Hepatocyte (in vitro differentiated cells): ENCODE measurements around the gene C1orf74. TPM values are rescaled to one million over a fixed set of nuclear protein-coding genes. Genes with fewer than 3 reads are reported as not detected.

Source experiments
- DNase-seq: peaks from one replicate; pipeline ENCODE4 v3.0.0-alpha.2; 2016; ENCODE audit warnings: low spot score
- H2AFZ ChIP-seq: fragments of 200-600 bp; sonication (generic); 2 replicates; pipeline ENCODE4 v1.6.0; 2016; ENCODE audit warnings: antibody characterized with exemption, mild to moderate bottlenecking
- H3K27ac ChIP-seq: fragments of 200-600 bp; sonication (generic); 2 replicates; pipeline ENCODE4 v1.5.1; 2016; ENCODE audit warnings: mild to moderate bottlenecking
- H3K27me3 ChIP-seq: fragments of 200-600 bp; sonication (generic); 2 replicates; pipeline ENCODE4 v1.6.1; 2016
- H3K36me3 ChIP-seq: fragments of 200-600 bp; sonication (generic); replicated peaks from 2 replicates; pipeline ENCODE4 v1.5.1; 2016; ENCODE audit warnings: low read depth; ENCODE audit not compliant: insufficient read depth
- H3K4me1 ChIP-seq: fragments of 200-600 bp; sonication (generic); 2 replicates; pipeline ENCODE4 v1.5.1; 2016; ENCODE audit warnings: mild to moderate bottlenecking, moderate library complexity; ENCODE audit not compliant: insufficient read depth
- H3K4me2 ChIP-seq: fragments of 200-600 bp; sonication (generic); 2 replicates; pipeline ENCODE4 v1.6.0; 2016
- H3K4me3 ChIP-seq: fragments of 200-600 bp; sonication (generic); 2 replicates; pipeline ENCODE4 v1.5.1; 2016; ENCODE audit warnings: mild to moderate bottlenecking
- H3K79me2 ChIP-seq: fragments of 200-600 bp; sonication (generic); 2 replicates; pipeline ENCODE4 v1.6.0; 2017; ENCODE audit warnings: mild to moderate bottlenecking
- H3K9me2 ChIP-seq: fragments of 200-600 bp; sonication (generic); replicated peaks from 2 replicates; pipeline ENCODE4 v1.6.0; 2017; ENCODE audit warnings: mild to moderate bottlenecking; ENCODE audit not compliant: insufficient read depth
- H3K9me3 ChIP-seq: fragments of 200-600 bp; sonication (generic); 2 replicates; pipeline ENCODE4 v1.5.1; 2016; ENCODE audit warnings: low read depth, mild to moderate bottlenecking
- H4K20me1 ChIP-seq: fragments of 200-600 bp; sonication (generic); 2 replicates; pipeline ENCODE4 v1.6.0; 2016; ENCODE audit warnings: mild to moderate bottlenecking; ENCODE audit not compliant: insufficient read depth, poor library complexity, severe bottlenecking
- CTCF ChIP-seq: fragments of 200-600 bp; sonication (generic); IDR thresholded peaks from 2 replicates; pipeline ENCODE4 v1.5.1; 2016; ENCODE audit warnings: antibody characterized with exemption, mild to moderate bottlenecking; ENCODE audit not compliant: poor library complexity
- EZH2 ChIP-seq: fragments of 200-600 bp; sonication (generic); IDR thresholded peaks from 2 replicates; pipeline ENCODE4 v1.6.1; 2016; ENCODE audit warnings: antibody characterized with exemption, mild to moderate bottlenecking, borderline replicate concordance
- EZH2phosphoT487 ChIP-seq: fragments of 200-600 bp; sonication (generic); IDR thresholded peaks from one replicate; pipeline ENCODE4 v1.6.1; 2018; ENCODE audit warnings: antibody characterized with exemption, mild to moderate bottlenecking, low read depth, moderate library complexity; ENCODE audit not compliant: unreplicated experiment, severe bottlenecking
- WGBS: methylation state at CpG from one replicate; pipeline ENCODE4 v1.1.6; 2016; ENCODE audit warnings: low lambda C conversion rate; ENCODE audit errors: missing lambda C conversion rate; 5-methylcytosine and 5-hydroxymethylcytosine counted together
- polyA plus RNA-seq: library from polyadenylated mRNA; unstranded; fragments of >200 nt; fragmentation: Nextera tagmentation; extraction: Ambion mirVana; gene quantifications from 2 replicates; pipeline ENCODE4 v1.2.1, GENCODE V29; 2016
- total RNA-seq: library from RNA; depleted of rRNA; stranded (reverse); fragments of >200 nt; gene quantifications from 2 replicates; pipeline ENCODE4 v1.2.3, GENCODE V29; 2014

Gene C1orf74
- total RNA-seq, result 3.3 and 3.8 TPM in 2 replicates
- polyA plus RNA-seq, result 2.2 and 2.7 TPM in 2 replicates

DNA sequence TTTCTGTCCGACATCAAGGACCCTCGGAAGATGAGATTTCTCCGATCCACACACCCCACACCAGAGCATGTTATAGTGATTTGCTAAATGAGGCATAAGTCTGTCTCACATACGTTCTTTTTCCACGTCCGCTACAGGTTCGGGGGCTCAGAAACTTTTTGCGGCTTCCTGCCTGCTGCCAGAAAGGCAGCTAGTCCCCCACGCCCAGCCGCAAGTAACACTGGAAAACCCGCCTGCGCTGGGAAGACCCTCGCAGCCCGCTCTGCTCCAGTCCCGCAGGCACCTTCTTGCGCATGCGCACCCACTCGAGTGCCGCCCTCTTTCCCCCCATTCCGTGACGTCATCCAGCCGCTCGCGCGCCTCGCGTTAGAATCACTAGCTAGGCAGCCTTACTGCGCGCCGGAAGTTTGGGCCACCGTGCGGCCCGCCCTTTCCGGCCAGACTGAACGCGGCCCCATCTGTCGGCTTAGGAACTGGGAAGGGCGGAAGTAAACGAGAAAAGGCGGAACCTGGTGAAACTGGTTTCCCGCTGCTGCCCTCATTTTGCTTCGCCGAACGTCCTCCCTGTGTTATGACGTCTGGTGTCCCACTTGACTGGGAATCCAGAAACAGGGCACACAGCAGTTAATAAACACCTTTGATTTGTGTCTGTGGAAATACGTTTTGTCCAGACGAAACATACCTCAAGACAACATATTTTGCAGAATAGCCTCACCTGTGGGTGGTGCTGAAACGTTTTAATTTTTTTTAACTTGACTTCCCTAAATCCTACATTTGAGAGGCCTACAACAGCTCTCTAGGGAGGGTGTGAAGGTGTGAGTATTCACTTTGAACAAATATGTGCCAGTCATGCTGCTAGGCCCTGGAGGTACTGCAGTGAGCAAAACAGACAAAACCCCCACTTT is at the start of gene C1orf74:
Gene C1orf74 (minus strand): TSS at position 295 of the 905 bp plus-strand sequence. CDS start 925 bp downstream, outside the sequence.
- Histone ChIP-seq H3K9me3 (no peaks in the 10 kb centered on the region), H3K27me3 (no peaks in the 10 kb centered on the region), H3K9me2 (no peaks in the 10 kb centered on the region), H3K4me3 (peak within 1 kb of the TSS; percentile 51), H4K20me1 (no peaks in the 10 kb centered on the region), H3K79me2 (peaks cover 5% of the 10 kb centered on the region), H3K4me2 (peak within 1 kb of the TSS; percentile 80), H2AFZ (peak within 1 kb of the TSS; percentile 64), H3K36me3 (no peaks in the 10 kb centered on the region), H3K27ac (peak within 1 kb of the TSS; percentile 92), H3K4me1 (peaks cover 11% of the 10 kb centered on the region)
- peak; percentile 100 for DNase-seq
- TF ChIP-seq EZH2 (no peak), CTCF (no peak), EZH2phosphoT487 (no peak)
- 4% methylated on average over 48 of the region's 48 CpGs for WGBS

- Histone ChIP-seq H3K27me3 (no peaks in the 10 kb centered on the region), H3K4me1 (no peaks in the 10 kb centered on the region), H3K9me2 (no peaks in the 10 kb centered on the region), H3K9me3 (no peaks in the 10 kb centered on the region), H3K36me3 (no peaks in the 10 kb centered on the region), H3K79me2 (peaks cover 12% of the 10 kb centered on the region), H3K4me3 (no peak overlapping the region), H3K4me2 (no peak overlapping the region), H2AFZ (no peak overlapping the region), H4K20me1 (no peaks in the 10 kb centered on the region), H3K27ac (no peak overlapping the region)
- no peak for DNase-seq
- TF ChIP-seq EZH2phosphoT487 (no peak), CTCF (no peak), EZH2 (no peak)
- WGBS, result 94% methylated on average over 1 of the region's 1 CpG
Measured at GRCh38 chr1:209831615-209832014, 47.3 kb upstream of the C1orf74 start.

DNA sequence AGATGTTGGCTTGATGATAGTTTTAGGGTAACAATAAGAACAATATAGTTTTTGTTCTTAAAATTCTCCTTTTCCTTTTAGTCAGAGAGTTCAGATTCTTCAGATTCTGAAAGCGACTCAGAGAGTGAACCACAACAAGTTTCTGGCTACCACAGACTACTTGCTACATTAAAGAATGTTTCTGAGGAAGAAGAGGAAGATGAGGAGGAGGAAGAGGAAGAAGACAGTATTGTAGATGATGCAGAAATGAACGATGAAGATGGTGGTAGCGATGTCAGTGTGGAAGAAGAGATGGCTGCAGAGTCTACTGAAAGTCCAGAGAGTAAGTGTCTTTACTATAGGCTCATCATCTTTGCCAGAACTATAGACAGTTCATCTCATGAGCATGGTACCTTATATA is 46.4 kb upstream of the C1orf74 start:
- no peak for DNase-seq
- no peaks in the 10 kb centered on the region for H3K36me3 ChIP-seq

DNA sequence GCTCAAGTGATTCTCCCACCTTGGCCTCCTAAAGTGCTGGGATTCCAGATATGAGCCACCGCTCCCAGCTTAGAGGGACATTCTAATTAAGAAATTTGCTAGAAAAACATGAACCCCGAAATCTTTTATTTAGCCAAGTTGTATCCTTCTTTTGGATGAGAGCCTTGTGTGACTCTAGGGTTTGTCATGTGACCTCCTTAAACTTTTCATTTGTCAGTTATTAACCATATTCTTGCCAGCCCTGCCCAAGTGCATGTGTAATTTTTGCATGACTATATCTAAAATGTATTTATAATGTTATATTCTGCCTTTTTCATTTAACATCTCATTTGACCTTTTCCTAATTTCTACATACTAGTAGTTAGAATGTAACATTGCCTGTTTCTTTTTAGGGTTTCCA is 45.4 kb upstream of the C1orf74 start:
- Histone ChIP-seq H4K20me1 (no peaks in the 10 kb centered on the region), H3K9me2 (no peaks in the 10 kb centered on the region), H3K9me3 (no peaks in the 10 kb centered on the region), H2AFZ (no peak overlapping the region), H3K4me3 (no peak overlapping the region), H3K27ac (no peak overlapping the region), H3K4me2 (no peak overlapping the region), H3K4me1 (no peaks in the 10 kb centered on the region), H3K27me3 (no peaks in the 10 kb centered on the region), H3K79me2 (peaks cover 12% of the 10 kb centered on the region), H3K36me3 (no peaks in the 10 kb centered on the region)
- WGBS, result 97% methylated on average over 2 of the region's 2 CpGs
- TF ChIP-seq EZH2phosphoT487 (no peak), EZH2 (no peak), CTCF (no peak)
- no peak for DNase-seq

More for the DNA sequence above, 46.4 kb upstream of the C1orf74 start:
- no peak for TF ChIP-seq EZH2
- no peak for TF ChIP-seq EZH2phosphoT487
- no peak overlapping the region for H2AFZ ChIP-seq
- no peaks in the 10 kb centered on the region for H4K20me1 ChIP-seq
- no peaks in the 10 kb centered on the region for H3K9me3 ChIP-seq
- H3K4me3 ChIP-seq, result no peak overlapping the region
- 98% methylated on average over 3 of the region's 3 CpGs for WGBS
- no peak overlapping the region for H3K4me2 ChIP-seq
- H3K9me2 ChIP-seq, result no peaks in the 10 kb centered on the region
- peaks cover 12% of the 10 kb centered on the region for H3K79me2 ChIP-seq
- H3K27ac ChIP-seq, result no peak overlapping the region
- H3K4me1 ChIP-seq, result no peaks in the 10 kb centered on the region
- H3K27me3 ChIP-seq, result no peaks in the 10 kb centered on the region
